Measurements from ENCODE around the gene DRGX.
A peak's percentile ranks its signal among the peaks of the same experiment; 100 is the strongest.

The DRGX gene

GRCh38 chr10:49396666-49396999 is 744 bp upstream of the DRGX start:
- Histone ChIP-seq H3K27me3 (ENCODE audit: insufficient read depth, low read length) (peaks cover 56% of the 10 kb centered on the region), H2AFZ (ENCODE audit: insufficient read depth, low read length, poor library complexity) (no peak overlapping the region), H3K27ac (ENCODE audit: low read depth, low read length) (no peak overlapping the region), H3K79me2 (ENCODE audit: control insufficient read depth, insufficient read depth, low read length, poor library complexity) (no peaks in the 10 kb centered on the region), H3K9ac (ENCODE audit: low read length) (no peak overlapping the region), H3K4me1 (ENCODE audit: control insufficient read depth in 1 of 2, insufficient read depth in 2 of 2, low read length in 2 of 2) (peaks cover 10 to 17% of the 10 kb centered on the region in 2 experiments), H2BK120ac (ENCODE audit: insufficient read depth, low read length, poor library complexity) (no peak overlapping the region), H2BK12ac (ENCODE audit: low read length) (no peak overlapping the region), H3K4me2 (ENCODE audit: low read length) (no peak overlapping the region), H3K14ac (ENCODE audit: low read length) (no peak overlapping the region), H3K4me3 (ENCODE audit: low read depth, low read length) (no peak overlapping the region), H3K23ac (ENCODE audit: low read length) (no peak overlapping the region), H2AK5ac (ENCODE audit: low read length) (no peak overlapping the region), H4K8ac (ENCODE audit: low read depth, low read length) (no peak overlapping the region), H3K9me3 (ENCODE audit: insufficient read depth, low read depth, low read length) (peaks cover 10% of the 10 kb centered on the region), H3K36me3 (ENCODE audit: control insufficient read depth in 1 of 2, insufficient read depth in 2 of 2, low read length in 2 of 2) (no peaks in the 10 kb centered on the region), H3K79me1 (ENCODE audit: low read length) (no peaks in the 10 kb centered on the region), H3K18ac (ENCODE audit: low read length) (no peak overlapping the region), H2BK5ac (ENCODE audit: low read depth, low read length, poor library complexity) (no peak overlapping the region), H3K4ac (ENCODE audit: low read depth, low read length) (no peak overlapping the region), H4K12ac (ENCODE audit: low read depth, low read length) (no peak overlapping the region), H4K91ac (ENCODE audit: low read depth, low read length) (no peak overlapping the region)
- WGBS (ENCODE audit: extremely low coverage, insufficient coverage, insufficient read length): no CpG with 5 or more reads among the region's 8 CpGs
- no peak for DNase-seq

GRCh38 chr10:49394933-49395740 is 752 bp downstream of the DRGX start:
- H3K9me3 ChIP-seq (ENCODE audit: insufficient read depth, low read depth, low read length): peaks cover 10% of the 10 kb centered on the region
- DNase-seq: no peak
- H3K79me2 ChIP-seq (ENCODE audit: control insufficient read depth, insufficient read depth, low read length, poor library complexity): no peaks in the 10 kb centered on the region
- no peak overlapping the region for H3K4ac ChIP-seq (ENCODE audit: low read depth, low read length)
- no peak overlapping the region for H2AFZ ChIP-seq (ENCODE audit: insufficient read depth, low read length, poor library complexity)
- no peak overlapping the region for H4K8ac ChIP-seq (ENCODE audit: low read depth, low read length)
- H3K4me1 ChIP-seq (ENCODE audit: control insufficient read depth in 1 of 2, insufficient read depth in 2 of 2, low read length in 2 of 2): peaks cover 10 to 17% of the 10 kb centered on the region in 2 experiments
- no peak overlapping the region for H2BK120ac ChIP-seq (ENCODE audit: insufficient read depth, low read length, poor library complexity)
- WGBS (ENCODE audit: extremely low coverage, insufficient coverage, insufficient read length): no CpG with 5 or more reads among the region's 62 CpGs
- H3K18ac ChIP-seq (ENCODE audit: low read length): no peak overlapping the region
- no peak overlapping the region for H3K23ac ChIP-seq (ENCODE audit: low read length)
- H2BK12ac ChIP-seq (ENCODE audit: low read length): no peak overlapping the region
- no peaks in the 10 kb centered on the region for H3K79me1 ChIP-seq (ENCODE audit: low read length)
- no peak overlapping the region for H3K14ac ChIP-seq (ENCODE audit: low read length)
- no peak overlapping the region for H3K4me3 ChIP-seq (ENCODE audit: low read depth, low read length)
- H2BK5ac ChIP-seq (ENCODE audit: low read depth, low read length, poor library complexity): no peak overlapping the region
- no peak overlapping the region for H3K27ac ChIP-seq (ENCODE audit: low read depth, low read length)
- no peak overlapping the region for H2AK5ac ChIP-seq (ENCODE audit: low read length)
- no peak overlapping the region for H4K12ac ChIP-seq (ENCODE audit: low read depth, low read length)
- H4K91ac ChIP-seq (ENCODE audit: low read depth, low read length): no peak overlapping the region
- H3K9ac ChIP-seq (ENCODE audit: low read length): no peak overlapping the region
- H3K4me2 ChIP-seq (ENCODE audit: low read length): peak overlapping the region; percentile 46
- H3K36me3 ChIP-seq (ENCODE audit: control insufficient read depth in 1 of 2, insufficient read depth in 2 of 2, low read length in 2 of 2): no peaks in the 10 kb centered on the region
- peaks cover 56% of the 10 kb centered on the region for H3K27me3 ChIP-seq (ENCODE audit: insufficient read depth, low read length)

- Histone ChIP-seq H2BK5ac (ENCODE audit: low read depth, low read length, poor library complexity) (no peak overlapping the region), H3K18ac (ENCODE audit: low read length) (no peak overlapping the region), H3K14ac (ENCODE audit: low read length) (no peak overlapping the region), H4K8ac (ENCODE audit: low read depth, low read length) (no peak overlapping the region), H2AFZ (ENCODE audit: insufficient read depth, low read length, poor library complexity) (no peak overlapping the region), H3K79me2 (ENCODE audit: control insufficient read depth, insufficient read depth, low read length, poor library complexity) (no peaks in the 10 kb centered on the region), H3K9ac (ENCODE audit: low read length) (no peak overlapping the region), H3K4ac (ENCODE audit: low read depth, low read length) (no peak overlapping the region), H3K79me1 (ENCODE audit: low read length) (no peaks in the 10 kb centered on the region), H4K12ac (ENCODE audit: low read depth, low read length) (no peak overlapping the region), H4K91ac (ENCODE audit: low read depth, low read length) (no peak overlapping the region), H3K27me3 (ENCODE audit: insufficient read depth, low read length) (peaks cover 51% of the 10 kb centered on the region), H3K4me2 (ENCODE audit: low read length) (no peak overlapping the region), H3K36me3 (ENCODE audit: control insufficient read depth in 1 of 2, insufficient read depth in 2 of 2, low read length in 2 of 2) (no peaks in the 10 kb centered on the region), H2AK5ac (ENCODE audit: low read length) (no peak overlapping the region), H2BK120ac (ENCODE audit: insufficient read depth, low read length, poor library complexity) (no peak overlapping the region), H3K9me3 (ENCODE audit: insufficient read depth, low read depth, low read length) (peaks cover 10% of the 10 kb centered on the region), H3K4me1 (ENCODE audit: control insufficient read depth in 1 of 2, insufficient read depth in 2 of 2, low read length in 2 of 2) (peaks cover 10 to 17% of the 10 kb centered on the region in 2 experiments), H3K23ac (ENCODE audit: low read length) (no peak overlapping the region), H3K4me3 (ENCODE audit: low read depth, low read length) (no peak overlapping the region), H2BK12ac (ENCODE audit: low read length) (no peak overlapping the region), H3K27ac (ENCODE audit: low read depth, low read length) (no peak overlapping the region)
- no CpG with 5 or more reads among the region's 4 CpGs for WGBS (ENCODE audit: extremely low coverage, insufficient coverage, insufficient read length)
- DNase-seq: no peak
These were observed 2.1 kb downstream of the DRGX start for GRCh38 chr10:49393757-49394156.

GRCh38 chr10:49393301-49393700 is 2.6 kb downstream of the DRGX start:
- no peak overlapping the region for H3K4me3 ChIP-seq (ENCODE audit: low read depth, low read length)
- no peak overlapping the region for H4K12ac ChIP-seq (ENCODE audit: low read depth, low read length)
- no peak overlapping the region for H3K9ac ChIP-seq (ENCODE audit: low read length)
- H3K14ac ChIP-seq (ENCODE audit: low read length): no peak overlapping the region
- WGBS (ENCODE audit: extremely low coverage, insufficient coverage, insufficient read length): no CpG with 5 or more reads among the region's 1 CpG
- peaks cover 10% of the 10 kb centered on the region for H3K9me3 ChIP-seq (ENCODE audit: insufficient read depth, low read depth, low read length)
- no peak overlapping the region for H3K23ac ChIP-seq (ENCODE audit: low read length)
- no peak overlapping the region for H2AK5ac ChIP-seq (ENCODE audit: low read length)
- no peak overlapping the region for H2AFZ ChIP-seq (ENCODE audit: insufficient read depth, low read length, poor library complexity)
- DNase-seq: no peak
- peaks cover 47% of the 10 kb centered on the region for H3K27me3 ChIP-seq (ENCODE audit: insufficient read depth, low read length)
- H3K79me2 ChIP-seq (ENCODE audit: control insufficient read depth, insufficient read depth, low read length, poor library complexity): no peaks in the 10 kb centered on the region
- no peak overlapping the region for H2BK12ac ChIP-seq (ENCODE audit: low read length)
- no peak overlapping the region for H3K4me2 ChIP-seq (ENCODE audit: low read length)
- H2BK5ac ChIP-seq (ENCODE audit: low read depth, low read length, poor library complexity): no peak overlapping the region
- no peak overlapping the region for H2BK120ac ChIP-seq (ENCODE audit: insufficient read depth, low read length, poor library complexity)
- H3K27ac ChIP-seq (ENCODE audit: low read depth, low read length): no peak overlapping the region
- no peak overlapping the region for H4K91ac ChIP-seq (ENCODE audit: low read depth, low read length)
- H3K4me1 ChIP-seq (ENCODE audit: control insufficient read depth in 1 of 2, insufficient read depth in 2 of 2, low read length in 2 of 2): peaks cover 10 to 16% of the 10 kb centered on the region in 2 experiments
- no peak overlapping the region for H4K8ac ChIP-seq (ENCODE audit: low read depth, low read length)
- H3K79me1 ChIP-seq (ENCODE audit: low read length): no peaks in the 10 kb centered on the region
- H3K18ac ChIP-seq (ENCODE audit: low read length): no peak overlapping the region
- H3K4ac ChIP-seq (ENCODE audit: low read depth, low read length): no peak overlapping the region
- H3K36me3 ChIP-seq (ENCODE audit: control insufficient read depth in 1 of 2, insufficient read depth in 2 of 2, low read length in 2 of 2): no peaks in the 10 kb centered on the region
